Lower lobe of right lung (tissue), 2 donors: ENCODE measurements around the gene DDN. TPM values are rescaled to one million over a fixed set of nuclear protein-coding genes. Genes with fewer than 3 reads are reported as not detected.

Experiments
- ATAC-seq, 2 donors: fragments of 200-7000 bp; cut with Tn5 transposase; one replicate each; pipeline ENCODE4 v1.9.1; 2020 to 2022; ENCODE audit warnings: mild to moderate bottlenecking in 2 of 2, moderate library complexity in 2 of 2
- DNase-seq: peaks from one replicate; pipeline ENCODE4 v3.0.0-alpha.2; 2020
- H3K27ac ChIP-seq: fragments of 200-600 bp; one replicate; pipeline ENCODE4 v1.8.0; 2022
- H3K27me3 ChIP-seq: fragments of 200-600 bp; one replicate; pipeline ENCODE4 v1.8.0; 2022; ENCODE audit warnings: low read depth
- H3K36me3 ChIP-seq: fragments of 200-600 bp; one replicate; pipeline ENCODE4 v1.8.0; 2022; ENCODE audit warnings: mild to moderate bottlenecking
- H3K4me1 ChIP-seq: fragments of 200-600 bp; one replicate; pipeline ENCODE4 v1.8.0; 2022
- H3K4me3 ChIP-seq: fragments of 200-600 bp; one replicate; pipeline ENCODE4 v1.8.0; 2022; ENCODE audit warnings: mild to moderate bottlenecking
- H3K9me3 ChIP-seq: fragments of 200-600 bp; one replicate; pipeline ENCODE4 v1.8.0; 2022
- intact Hi-C: fragments of 100-400 bp; cut with DNase I; formaldehyde crosslinking; loops from one replicate; pipeline ENCODE4 v1.11.0; 2022
- total RNA-seq: library from RNA; stranded (reverse); fragmentation: NEBNext Ultra II Directional; extraction: Animal tissue kit (Norgen Biotek cat#: 25700); gene quantifications from one replicate; pipeline ENCODE4 v1.2.1, GENCODE V29; 2021
- TF ChIP-seq, protein P1 (sequence below): fragments of 200-600 bp; IDR thresholded peaks from one replicate; pipeline ENCODE4 v1.8.0; 2022; ENCODE audit warnings: antibody characterized with exemption, mild to moderate bottlenecking
- donor health status: DM: no; HTN: yes; CAD: no; lungs with severe emphysema.

The DDN gene
- total RNA-seq, 1 donor from 2014 or later = not detected

GRCh38 chr12:48973941-48974673 is 25.1 kb downstream of the DDN start:
- peak; percentile 48 to 49 for ATAC-seq
- H3K27ac ChIP-seq = no peak overlapping the region
- TF ChIP-seq, protein P1, sequence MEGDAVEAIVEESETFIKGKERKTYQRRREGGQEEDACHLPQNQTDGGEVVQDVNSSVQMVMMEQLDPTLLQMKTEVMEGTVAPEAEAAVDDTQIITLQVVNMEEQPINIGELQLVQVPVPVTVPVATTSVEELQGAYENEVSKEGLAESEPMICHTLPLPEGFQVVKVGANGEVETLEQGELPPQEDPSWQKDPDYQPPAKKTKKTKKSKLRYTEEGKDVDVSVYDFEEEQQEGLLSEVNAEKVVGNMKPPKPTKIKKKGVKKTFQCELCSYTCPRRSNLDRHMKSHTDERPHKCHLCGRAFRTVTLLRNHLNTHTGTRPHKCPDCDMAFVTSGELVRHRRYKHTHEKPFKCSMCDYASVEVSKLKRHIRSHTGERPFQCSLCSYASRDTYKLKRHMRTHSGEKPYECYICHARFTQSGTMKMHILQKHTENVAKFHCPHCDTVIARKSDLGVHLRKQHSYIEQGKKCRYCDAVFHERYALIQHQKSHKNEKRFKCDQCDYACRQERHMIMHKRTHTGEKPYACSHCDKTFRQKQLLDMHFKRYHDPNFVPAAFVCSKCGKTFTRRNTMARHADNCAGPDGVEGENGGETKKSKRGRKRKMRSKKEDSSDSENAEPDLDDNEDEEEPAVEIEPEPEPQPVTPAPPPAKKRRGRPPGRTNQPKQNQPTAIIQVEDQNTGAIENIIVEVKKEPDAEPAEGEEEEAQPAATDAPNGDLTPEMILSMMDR = peak; percentile 62
- DNase-seq = peak; percentile 62
- H3K9me3 ChIP-seq = no peaks in the 10 kb centered on the region
- peaks cover 89% of the 10 kb centered on the region for H3K27me3 ChIP-seq
- H3K4me1 ChIP-seq = peaks cover 45% of the 10 kb centered on the region
- no peak overlapping the region for H3K4me3 ChIP-seq
- intact Hi-C loops = no loop called here
- no peaks in the 10 kb centered on the region for H3K36me3 ChIP-seq

DNA sequence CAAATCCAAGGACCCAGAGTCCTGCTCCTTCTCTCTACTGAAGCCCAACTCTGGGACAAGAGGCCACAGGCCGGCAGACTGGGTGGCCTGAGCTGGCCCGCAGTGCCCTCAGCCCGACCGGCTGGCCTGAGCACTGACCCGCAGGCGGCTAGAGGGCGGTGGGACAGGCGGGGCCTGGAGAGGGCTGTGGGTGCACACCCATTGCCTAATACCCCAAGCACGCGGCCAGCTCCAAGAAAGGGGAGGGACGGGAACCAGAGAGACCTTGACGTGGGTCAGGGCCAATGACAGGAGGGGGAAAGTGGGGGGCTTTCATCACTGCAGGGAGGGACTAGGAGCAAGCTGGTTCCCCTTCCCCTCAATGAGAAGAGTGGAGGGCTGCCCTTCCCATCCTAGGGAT is 25.6 kb downstream of the DDN start:
- Histone ChIP-seq H3K4me1 (peaks cover 39% of the 10 kb centered on the region), H3K27me3 (peaks cover 83% of the 10 kb centered on the region)
- peak; percentile 45 to 57 for ATAC-seq

GRCh38 chr12:48972952-48973483 is 26.2 kb downstream of the DDN start:
- H3K4me3 ChIP-seq = no peak overlapping the region
- ATAC-seq (no peak), DNase-seq (no peak)
- H3K4me1 ChIP-seq = peaks cover 34% of the 10 kb centered on the region
- H3K36me3 ChIP-seq = no peaks in the 10 kb centered on the region
- H3K9me3 ChIP-seq = no peaks in the 10 kb centered on the region
- TF ChIP-seq, protein P1 = no peak
- intact Hi-C loops = no loop called here
- H3K27ac ChIP-seq = no peak overlapping the region
- H3K27me3 ChIP-seq = peaks cover 78% of the 10 kb centered on the region

More for the DNA sequence above, 25.6 kb downstream of the DDN start:
- Histone ChIP-seq H3K9me3 (no peaks in the 10 kb centered on the region), H3K4me3 (no peak overlapping the region), H3K36me3 (no peaks in the 10 kb centered on the region), H3K27ac (no peak overlapping the region)
- DNase-seq = peak; percentile 59
- TF ChIP-seq, protein P1 = no peak
- intact Hi-C loops = no loop called here

DNA sequence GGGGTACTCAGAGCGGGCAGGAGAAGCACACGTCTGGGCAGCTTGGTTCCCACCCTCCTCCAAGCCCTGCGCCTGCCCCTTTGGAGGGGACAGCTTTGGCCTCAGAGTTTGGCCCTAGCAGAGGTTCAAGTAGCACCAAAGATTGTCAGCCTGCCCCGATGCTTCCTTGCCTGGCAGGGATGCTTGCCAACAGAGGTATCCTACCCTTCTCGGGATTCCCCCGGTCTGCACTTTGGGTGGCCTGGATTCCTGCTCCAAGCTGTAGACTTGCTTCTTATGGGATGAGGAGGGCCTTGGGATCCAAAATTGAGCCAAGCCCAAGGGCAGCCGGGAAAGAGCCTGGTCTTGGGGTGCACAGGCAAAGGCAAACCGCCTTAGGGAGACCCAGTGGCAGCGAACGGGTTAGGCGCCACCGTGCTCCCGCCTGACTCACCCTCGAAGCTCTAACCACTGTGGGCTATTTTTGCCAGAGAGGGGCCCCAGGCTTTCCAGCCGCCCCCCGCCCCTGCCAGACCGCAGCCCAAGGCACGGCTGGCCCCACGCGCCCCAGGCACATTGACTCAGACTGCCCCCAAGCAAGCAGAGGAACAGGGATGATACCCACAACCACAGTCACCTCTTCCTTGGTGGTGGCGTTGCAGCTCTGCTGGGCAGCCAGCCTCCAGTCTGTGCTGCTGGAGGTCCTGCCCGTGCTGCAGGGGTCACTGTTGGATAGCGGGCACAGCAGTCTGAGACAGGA is 26.8 kb downstream of the DDN start:
- Histone ChIP-seq H3K36me3 (no peaks in the 10 kb centered on the region), H3K9me3 (no peaks in the 10 kb centered on the region), H3K27me3 (peaks cover 71% of the 10 kb centered on the region), H3K4me1 (peaks cover 29% of the 10 kb centered on the region), H3K27ac (no peak overlapping the region), H3K4me3 (no peak overlapping the region)
- ATAC-seq = no peak
- TF ChIP-seq, protein P1 = no peak
- DNase-seq = no peak
- intact Hi-C loops = no loop called here

DNA sequence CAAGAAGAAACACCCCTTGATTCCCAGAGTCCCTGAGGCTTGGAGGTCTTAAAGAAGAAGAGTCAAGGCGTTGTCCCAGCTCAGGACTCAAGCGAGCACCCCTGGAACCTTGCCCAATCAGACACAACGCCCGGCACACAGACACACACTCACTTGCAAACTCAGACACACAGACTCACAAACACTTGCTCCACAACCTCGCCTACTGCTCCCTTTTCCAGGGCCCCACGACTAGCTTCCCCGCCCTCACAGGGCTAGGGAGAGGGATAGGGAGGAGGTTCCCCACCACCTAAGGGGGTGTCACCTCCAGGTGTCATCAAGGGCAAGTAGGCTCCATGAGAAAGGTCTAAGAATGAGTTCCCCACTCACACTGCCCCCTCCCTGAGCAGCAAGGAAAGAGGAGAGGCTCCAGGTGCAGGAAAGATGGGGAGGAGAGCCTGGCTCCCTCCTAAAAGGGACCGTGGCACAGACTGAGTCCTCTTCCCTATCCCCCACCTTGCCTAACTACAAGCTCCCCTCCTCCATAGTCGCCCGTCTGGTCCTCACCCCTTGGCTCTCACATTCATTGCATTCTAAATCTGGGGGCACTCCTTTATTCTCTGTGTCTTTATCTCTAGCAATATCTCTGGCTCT is 28.4 kb downstream of the DDN start:
- intact Hi-C loops = no loop called here
- Histone ChIP-seq H3K4me3 (peak overlapping the region; percentile 43), H3K4me1 (peaks cover 29% of the 10 kb centered on the region), H3K9me3 (no peaks in the 10 kb centered on the region), H3K27ac (no peak overlapping the region), H3K27me3 (peaks cover 57% of the 10 kb centered on the region), H3K36me3 (no peaks in the 10 kb centered on the region)
- ATAC-seq (no peak), DNase-seq (no peak)
- TF ChIP-seq, protein P1 = no peak
